NT2/D1 (cell line): ENCODE results near the gene TMEM53.

Experiments used
- DNase-seq: peaks from one replicate; pipeline ENCODE4 v3.0.0-alpha.2; 2011; ENCODE audit warnings: low read depth, low spot score
- H3K27me3 ChIP-seq: 2 replicates; pipeline ENCODE4 v1.6.0; 2011; ENCODE audit warnings: mild to moderate bottlenecking; ENCODE audit not compliant: insufficient read length, insufficient read depth
- H3K36me3 ChIP-seq: 2 replicates; pipeline ENCODE4 v1.6.1; 2011; ENCODE audit warnings: mild to moderate bottlenecking, low read length, mixed read lengths; ENCODE audit not compliant: insufficient read depth, insufficient read length
- H3K4me1 ChIP-seq: 2 replicates; pipeline ENCODE4 v1.5.1; 2011; ENCODE audit not compliant: insufficient read depth, insufficient read length
- H3K4me3 ChIP-seq: 2 replicates; pipeline ENCODE4 v1.5.1; 2011; ENCODE audit warnings: low read depth; ENCODE audit not compliant: insufficient read length
- H3K9ac ChIP-seq: 2 replicates; pipeline ENCODE4 v1.6.0; 2011; ENCODE audit warnings: low read depth; ENCODE audit not compliant: insufficient read length
- H3K9me3 ChIP-seq: 2 replicates; pipeline ENCODE4 v1.5.1; 2011; ENCODE audit warnings: mild to moderate bottlenecking, low read length; ENCODE audit not compliant: insufficient read depth
- SUZ12 ChIP-seq: IDR thresholded peaks from 2 replicates; pipeline ENCODE4 v1.6.1; 2011; ENCODE audit not compliant: insufficient read length, insufficient read depth; ENCODE audit errors: extremely low read depth
- YY1 ChIP-seq: IDR thresholded peaks from 2 replicates; pipeline ENCODE4 v1.6.1; 2011; ENCODE audit not compliant: insufficient read length, insufficient read depth
- ZNF274 ChIP-seq: IDR thresholded peaks from 2 replicates; pipeline ENCODE4 v1.6.1; 2011; ENCODE audit warnings: mild to moderate bottlenecking, low read depth, low read length

TMEM53 gene

GRCh38 chr1:44677201-44677766, 3.0 kb upstream of the TMEM53 start:
- DNase-seq = no peak
- Histone ChIP-seq H3K4me3 (no peak overlapping the region), H3K36me3 (no peaks in the 10 kb centered on the region), H3K9me3 (no peaks in the 10 kb centered on the region), H3K9ac (no peak overlapping the region), H3K4me1 (peaks cover 14% of the 10 kb centered on the region), H3K27me3 (no peaks in the 10 kb centered on the region)
- no peak for TF ChIP-seq ZNF274
- no peak for TF ChIP-seq YY1
- no peak for TF ChIP-seq SUZ12

- Histone ChIP-seq H3K4me3 (no peak overlapping the region), H3K9ac (no peak overlapping the region), H3K36me3 (no peaks in the 10 kb centered on the region), H3K9me3 (no peaks in the 10 kb centered on the region), H3K27me3 (no peaks in the 10 kb centered on the region), H3K4me1 (peaks cover 8% of the 10 kb centered on the region)
- DNase-seq = no peak
- no peak for TF ChIP-seq ZNF274
- no peak for TF ChIP-seq SUZ12
- TF ChIP-seq YY1 = no peak
These were observed 2.4 kb upstream of the TMEM53 start for GRCh38 chr1:44676484-44677200.

GRCh38 chr1:44675186-44675585, 905 bp upstream of the TMEM53 start:
- Histone ChIP-seq H3K36me3 (no peaks in the 10 kb centered on the region), H3K9ac (peak overlapping the region; percentile 74), H3K27me3 (no peaks in the 10 kb centered on the region), H3K4me1 (peaks cover 14% of the 10 kb centered on the region), H3K4me3 (peak overlapping the region; percentile 78), H3K9me3 (no peaks in the 10 kb centered on the region)
- TF ChIP-seq ZNF274 (no peak), SUZ12 (no peak), YY1 (no peak)
- DNase-seq = no peak

GRCh38 chr1:44673675-44674112, 587 bp downstream of the TMEM53 start:
- Histone ChIP-seq H3K4me1 (peaks cover 14% of the 10 kb centered on the region), H3K4me3 (peak overlapping the region; percentile 78)
- TF ChIP-seq YY1 (no peak), ZNF274 (no peak), SUZ12 (no peak)

GRCh38 chr1:44672961-44673674, 1.2 kb downstream of the TMEM53 start:
- no peak for TF ChIP-seq SUZ12
- TF ChIP-seq ZNF274 = no peak
- TF ChIP-seq YY1 = no peak
- Histone ChIP-seq H3K27me3 (no peaks in the 10 kb centered on the region), H3K4me1 (peaks cover 14% of the 10 kb centered on the region), H3K36me3 (peaks cover 4% of the 10 kb centered on the region), H3K9me3 (no peaks in the 10 kb centered on the region), H3K4me3 (peak overlapping the region; percentile 78), H3K9ac (peak overlapping the region; percentile 79)
- no peak for DNase-seq

More at GRCh38 chr1:44673675-44674112, 587 bp downstream of the TMEM53 start:
- H3K27me3 ChIP-seq = no peaks in the 10 kb centered on the region
- H3K9ac ChIP-seq = peak overlapping the region; percentile 79
- no peaks in the 10 kb centered on the region for H3K9me3 ChIP-seq
- DNase-seq = no peak
- peaks cover 4% of the 10 kb centered on the region for H3K36me3 ChIP-seq

- Histone ChIP-seq H3K4me1 (peaks cover 14% of the 10 kb centered on the region), H3K9me3 (no peaks in the 10 kb centered on the region), H3K4me3 (peak overlapping the region; percentile 3), H3K36me3 (peaks cover 4% of the 10 kb centered on the region), H3K27me3 (no peaks in the 10 kb centered on the region), H3K9ac (peak overlapping the region; percentile 79)
- peak; percentile 84 for DNase-seq
- TF ChIP-seq SUZ12 (no peak), YY1 (no peak), ZNF274 (no peak)
These were observed 1.9 kb downstream of the TMEM53 start for GRCh38 chr1:44672254-44672955.
